Testis (tissue), 3 donors: ENCODE measurements around the gene PSMC3IP. TPM values are rescaled to one million over a fixed set of nuclear protein-coding genes. Genes with fewer than 3 reads are reported as not detected.
A peak's percentile ranks its signal among the peaks of the same experiment; 100 is the strongest.

Experiments used
- DNase-seq: peaks from one replicate; pipeline ENCODE4 v3.0.0-alpha.2; 2019
- H3K27ac ChIP-seq, 2 donors: fragments of 200-600 bp; sonication (generic); one replicate each; pipeline ENCODE4 v1.5.1; 2019
- H3K27me3 ChIP-seq: fragments of 200-600 bp; sonication (generic); one replicate; pipeline ENCODE4 v1.5.1; 2019
- H3K36me3 ChIP-seq: fragments of 200-600 bp; sonication (generic); one replicate; pipeline ENCODE4 v1.5.1; 2017; ENCODE audit warnings: low read depth; ENCODE audit errors: missing control alignments
- H3K4me1 ChIP-seq: fragments of 200-600 bp; sonication (generic); one replicate; pipeline ENCODE4 v1.5.1; 2019
- H3K4me3 ChIP-seq, 2 donors: fragments of 200-600 bp; sonication (generic); one replicate each; pipeline ENCODE4 v1.5.1; 2017 to 2019
- H3K9me3 ChIP-seq: fragments of 200-600 bp; sonication (generic); one replicate; pipeline ENCODE4 v1.5.1; 2017
- POLR2A ChIP-seq: fragments of 450-650 bp; IDR thresholded peaks from one replicate; pipeline ENCODE4 v1.6.1; 2017; ENCODE audit warnings: antibody characterized with exemption, mild to moderate bottlenecking, moderate library complexity
- WGBS, 2 donors: methylation state at CpG; one replicate each; pipeline ENCODE4 v1.1.5; 2018; 5-methylcytosine and 5-hydroxymethylcytosine counted together
- intact Hi-C: fragments of 100-400 bp; cut with DNase I; formaldehyde crosslinking; loops from one replicate; pipeline ENCODE4 v1.15.1; 2023; ENCODE audit warnings: low total_unique reads
- polyA plus RNA-seq: library from polyadenylated mRNA; stranded (reverse); fragments of 350-450 nt; fragmentation: Illumina TruSeq; extraction: RNeasy Lipid Tissue Mini Kit (QIAGEN cat#74804); gene quantifications from one replicate; pipeline ENCODE4 v1.2.3, GENCODE V29; 2014; ENCODE audit warnings: low read depth, low replicate concordance; ENCODE audit not compliant: insufficient read depth
- total RNA-seq, 2 donors: library from RNA; depleted of rRNA; stranded (reverse); fragments of >200 nt; gene quantifications; one replicate each; pipeline ENCODE4 v1.2.3, GENCODE V29; 2016
- TF ChIP-seq, protein P1 (sequence below), 3 experiments: fragments of 450-650 bp in 2 of 3; fragments of 200-600 bp in 1 of 3; sonication (generic) in 1 of 3; IDR thresholded peaks; one replicate each; pipeline ENCODE4 v1.5.1; 2016 to 2019; ENCODE audit warnings: antibody characterized with exemption in 3 of 3, mild to moderate bottlenecking in 2 of 3, moderate library complexity in 1 of 3

The PSMC3IP gene
- total and polyA plus RNA-seq, 3 donors from 2014 or later: 17.2 to 45.3 (median 27.2) TPM

- Histone ChIP-seq H3K36me3 (no peaks in the 10 kb centered on the region), H3K27me3 (no peaks in the 10 kb centered on the region), H3K27ac (no peak overlapping the region), H3K9me3 (no peaks in the 10 kb centered on the region), H3K4me3 (no peak overlapping the region), H3K4me1 (peaks cover 11% of the 10 kb centered on the region)
- DNase-seq: no peak
- 77% methylated on average over 12 of the region's 12 CpGs for WGBS, 2 donors
- TF ChIP-seq POLR2A: no peak
- TF ChIP-seq, protein P1, sequence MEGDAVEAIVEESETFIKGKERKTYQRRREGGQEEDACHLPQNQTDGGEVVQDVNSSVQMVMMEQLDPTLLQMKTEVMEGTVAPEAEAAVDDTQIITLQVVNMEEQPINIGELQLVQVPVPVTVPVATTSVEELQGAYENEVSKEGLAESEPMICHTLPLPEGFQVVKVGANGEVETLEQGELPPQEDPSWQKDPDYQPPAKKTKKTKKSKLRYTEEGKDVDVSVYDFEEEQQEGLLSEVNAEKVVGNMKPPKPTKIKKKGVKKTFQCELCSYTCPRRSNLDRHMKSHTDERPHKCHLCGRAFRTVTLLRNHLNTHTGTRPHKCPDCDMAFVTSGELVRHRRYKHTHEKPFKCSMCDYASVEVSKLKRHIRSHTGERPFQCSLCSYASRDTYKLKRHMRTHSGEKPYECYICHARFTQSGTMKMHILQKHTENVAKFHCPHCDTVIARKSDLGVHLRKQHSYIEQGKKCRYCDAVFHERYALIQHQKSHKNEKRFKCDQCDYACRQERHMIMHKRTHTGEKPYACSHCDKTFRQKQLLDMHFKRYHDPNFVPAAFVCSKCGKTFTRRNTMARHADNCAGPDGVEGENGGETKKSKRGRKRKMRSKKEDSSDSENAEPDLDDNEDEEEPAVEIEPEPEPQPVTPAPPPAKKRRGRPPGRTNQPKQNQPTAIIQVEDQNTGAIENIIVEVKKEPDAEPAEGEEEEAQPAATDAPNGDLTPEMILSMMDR (IDR thresholded peaks at IDR 0.05): no peak
- intact Hi-C loops: loop anchor here (10.0 kb wide), 1 partner anchor 103 kb away; the partner anchor contains the start of gene PLEKHH3
Observed at GRCh38 chr17:42571435-42572225, 5.9 kb downstream of the PSMC3IP start.

GRCh38 chr17:42568341-42569111, 9.0 kb downstream of the PSMC3IP start:
- H3K9me3 ChIP-seq: no peaks in the 10 kb centered on the region
- H3K27me3 ChIP-seq: no peaks in the 10 kb centered on the region
- intact Hi-C loops: no loop called here
- DNase-seq: no peak
- TF ChIP-seq, protein P1 (IDR thresholded peaks at IDR 0.05): no peak
- no peak for TF ChIP-seq POLR2A
- H3K36me3 ChIP-seq: no peaks in the 10 kb centered on the region
- peak overlapping the region in 1 of 2 donors; percentile 94 for H3K4me3 ChIP-seq
- 70 to 78% methylated on average over 11 to 14 of the region's 14 CpGs for WGBS, 2 donors
- H3K4me1 ChIP-seq: peaks cover 21% of the 10 kb centered on the region
- H3K27ac ChIP-seq: no peak overlapping the region

DNA sequence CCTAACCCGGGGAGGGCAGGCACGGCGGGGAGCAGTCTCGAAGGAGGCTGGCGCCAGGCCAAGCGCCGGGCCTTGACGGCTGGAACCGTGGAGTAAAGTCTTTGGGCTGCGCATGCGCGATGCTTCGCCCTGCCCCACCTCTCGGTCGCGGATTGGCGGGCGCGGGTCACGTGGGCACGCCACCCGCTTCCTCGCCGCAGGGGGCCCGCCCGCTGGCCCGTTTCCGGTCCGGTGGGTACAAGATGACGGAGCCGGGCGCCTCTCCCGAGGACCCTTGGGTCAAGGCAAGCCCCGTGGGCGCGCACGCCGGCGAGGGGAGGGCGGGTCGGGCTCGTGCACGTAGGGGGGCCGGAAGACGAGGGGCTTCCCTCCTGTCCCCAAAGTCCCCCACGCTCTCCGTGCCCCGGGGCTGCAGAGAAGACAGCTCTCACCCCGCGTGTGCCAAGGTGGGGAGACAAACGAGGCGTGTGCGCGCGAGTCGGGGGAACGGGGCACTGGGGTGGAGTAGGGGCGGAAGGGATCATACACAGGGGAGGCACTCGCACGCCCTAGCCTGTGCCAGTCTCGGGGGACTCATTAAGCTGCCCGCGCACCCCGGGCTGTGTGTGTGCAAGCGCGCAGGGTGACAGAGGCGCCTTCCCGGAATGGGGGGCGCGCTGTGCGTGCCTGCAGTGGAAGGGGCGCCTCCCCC, 10.5 kb downstream of the PSMC3IP start, which contains the start of gene MLX:
MLX (plus strand) TSS at position 218 of the 691 bp plus-strand sequence; CDS start at position 243, 25 bp downstream.
- Histone ChIP-seq H3K27ac (peak within 1 kb of the TSS; percentile 82 to 88), H3K27me3 (no peaks in the 10 kb centered on the region), H3K4me1 (peaks cover 31% of the 10 kb centered on the region), H3K4me3 (peak within 1 kb of the TSS; percentile 91 to 94), H3K9me3 (no peaks in the 10 kb centered on the region), H3K36me3 (no peaks in the 10 kb centered on the region)
- DNase-seq: peak; percentile 92
- 0% methylated on average over 7 to 66 of the region's 72 CpGs for WGBS, 2 donors
- intact Hi-C loops: no loop called here
- no peak for TF ChIP-seq POLR2A
- TF ChIP-seq, protein P1 (IDR thresholded peaks at IDR 0.05): no peak

GRCh38 chr17:42566215-42566882, 11.2 kb downstream of the PSMC3IP start:
- 16 to 18% methylated on average over 21 to 28 of the region's 28 CpGs for WGBS, 2 donors
- no peak for TF ChIP-seq POLR2A
- TF ChIP-seq, protein P1 (IDR thresholded peaks at IDR 0.05): no peak
- H3K4me3 ChIP-seq: peak overlapping the region; percentile 91 to 94
- no peaks in the 10 kb centered on the region for H3K27me3 ChIP-seq
- H3K4me1 ChIP-seq: peaks cover 31% of the 10 kb centered on the region
- intact Hi-C loops: no loop called here
- peak overlapping the region; percentile 82 to 88 for H3K27ac ChIP-seq
- H3K36me3 ChIP-seq: no peaks in the 10 kb centered on the region
- no peaks in the 10 kb centered on the region for H3K9me3 ChIP-seq
- DNase-seq: no peak
